ENCODE data around the gene SSR1. TPM values are rescaled to one million over a fixed set of nuclear protein-coding genes. Genes with fewer than 3 reads are reported as not detected.

SSR1 gene
- total and polyA plus RNA-seq, 7 donors = 17.9 to 40.4 (median 35.4) TPM

DNA sequence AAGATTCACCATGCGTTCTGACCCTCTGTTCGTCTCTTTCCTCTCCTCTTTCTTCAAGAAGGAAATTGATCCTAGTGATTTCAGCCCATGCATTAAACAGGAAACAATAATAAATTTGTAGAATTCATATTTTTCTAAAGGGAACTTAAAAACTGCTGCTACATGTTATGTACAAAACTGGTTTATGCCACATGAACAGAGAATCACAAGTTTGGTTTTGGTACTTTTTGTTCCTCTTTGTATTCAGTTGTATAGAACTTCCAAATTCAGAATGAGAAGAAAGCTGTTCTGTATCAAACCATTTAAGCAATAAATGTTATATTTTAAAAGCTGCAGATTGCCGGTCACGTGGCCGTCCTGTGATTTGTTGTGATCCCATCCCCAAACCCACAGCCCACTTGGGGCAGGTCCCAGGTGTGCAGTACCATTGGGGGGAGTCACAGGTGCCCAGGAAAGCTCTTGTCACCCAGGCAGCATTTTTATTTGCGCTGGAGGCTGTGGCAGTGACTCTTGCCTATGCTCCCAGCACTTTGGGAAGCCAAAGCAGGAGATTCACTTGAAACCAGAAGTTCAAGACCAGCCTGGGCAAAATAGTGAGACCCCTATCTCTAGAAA, 61.2 kb downstream of the SSR1 start:
- 87 to 94% (median 91%) methylated on average over 6 of the region's 6 CpGs for WGBS, 3 donors
- H3K4me3 ChIP-seq = no peak overlapping the region
- ATAC-seq = no peak

DNA sequence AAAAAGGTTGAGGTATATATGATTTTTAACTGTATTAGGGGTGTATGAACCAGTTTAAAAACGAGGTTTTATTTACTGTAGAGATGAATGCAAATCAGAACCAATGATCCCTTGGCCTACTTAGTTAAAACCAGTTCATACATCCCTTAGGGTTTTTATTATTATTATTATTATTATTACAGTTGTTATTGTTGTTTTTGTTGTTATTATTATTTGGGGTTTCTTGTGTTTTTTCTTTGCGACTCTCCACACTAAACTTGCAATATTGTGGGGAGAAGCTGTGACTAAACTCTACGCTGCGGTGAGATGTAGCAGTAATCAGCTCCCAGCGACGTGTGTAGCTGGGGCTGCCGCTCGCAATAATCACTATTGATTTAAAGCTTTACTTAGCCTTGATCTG, 62.2 kb downstream of the SSR1 start:
- Histone ChIP-seq H3K4me1 (no peaks in the 10 kb centered on the region), H3K4me3 (no peak overlapping the region), H3K36me3 (ENCODE audit: insufficient read depth in 1 of 2, low read depth in 1 of 2) (peaks cover 0 to 65% of the 10 kb centered on the region in 2 donors), H3K27ac (no peak overlapping the region), H3K9me3 (peaks cover 7% of the 10 kb centered on the region), H3K27me3 (ENCODE audit: insufficient read depth in 3 of 3, low read length in 2 of 3) (no peaks in the 10 kb centered on the region)
- 92 to 95% (median 94%) methylated on average over 8 of the region's 8 CpGs for WGBS, 3 donors
- TF ChIP-seq, protein P1, sequence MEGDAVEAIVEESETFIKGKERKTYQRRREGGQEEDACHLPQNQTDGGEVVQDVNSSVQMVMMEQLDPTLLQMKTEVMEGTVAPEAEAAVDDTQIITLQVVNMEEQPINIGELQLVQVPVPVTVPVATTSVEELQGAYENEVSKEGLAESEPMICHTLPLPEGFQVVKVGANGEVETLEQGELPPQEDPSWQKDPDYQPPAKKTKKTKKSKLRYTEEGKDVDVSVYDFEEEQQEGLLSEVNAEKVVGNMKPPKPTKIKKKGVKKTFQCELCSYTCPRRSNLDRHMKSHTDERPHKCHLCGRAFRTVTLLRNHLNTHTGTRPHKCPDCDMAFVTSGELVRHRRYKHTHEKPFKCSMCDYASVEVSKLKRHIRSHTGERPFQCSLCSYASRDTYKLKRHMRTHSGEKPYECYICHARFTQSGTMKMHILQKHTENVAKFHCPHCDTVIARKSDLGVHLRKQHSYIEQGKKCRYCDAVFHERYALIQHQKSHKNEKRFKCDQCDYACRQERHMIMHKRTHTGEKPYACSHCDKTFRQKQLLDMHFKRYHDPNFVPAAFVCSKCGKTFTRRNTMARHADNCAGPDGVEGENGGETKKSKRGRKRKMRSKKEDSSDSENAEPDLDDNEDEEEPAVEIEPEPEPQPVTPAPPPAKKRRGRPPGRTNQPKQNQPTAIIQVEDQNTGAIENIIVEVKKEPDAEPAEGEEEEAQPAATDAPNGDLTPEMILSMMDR (IDR thresholded peaks at IDR 0.05) = no peak
- no peak for ATAC-seq
- no peak for DNase-seq
- intact Hi-C loops (cut with DNase I) = no loop called here

More for the DNA sequence above, 61.2 kb downstream of the SSR1 start:
- Histone ChIP-seq H3K36me3 (ENCODE audit: insufficient read depth in 1 of 2, low read depth in 1 of 2) (peaks cover 0 to 58% of the 10 kb centered on the region in 2 donors), H3K9me3 (peaks cover 10% of the 10 kb centered on the region), H3K4me1 (no peaks in the 10 kb centered on the region), H3K27ac (no peak overlapping the region), H3K27me3 (ENCODE audit: insufficient read depth in 3 of 3, low read length in 2 of 3) (no peaks in the 10 kb centered on the region)
- DNase-seq = no peak
- TF ChIP-seq, protein P1 (IDR thresholded peaks at IDR 0.05) = no peak
- intact Hi-C loops (cut with DNase I) = no loop called here

DNA sequence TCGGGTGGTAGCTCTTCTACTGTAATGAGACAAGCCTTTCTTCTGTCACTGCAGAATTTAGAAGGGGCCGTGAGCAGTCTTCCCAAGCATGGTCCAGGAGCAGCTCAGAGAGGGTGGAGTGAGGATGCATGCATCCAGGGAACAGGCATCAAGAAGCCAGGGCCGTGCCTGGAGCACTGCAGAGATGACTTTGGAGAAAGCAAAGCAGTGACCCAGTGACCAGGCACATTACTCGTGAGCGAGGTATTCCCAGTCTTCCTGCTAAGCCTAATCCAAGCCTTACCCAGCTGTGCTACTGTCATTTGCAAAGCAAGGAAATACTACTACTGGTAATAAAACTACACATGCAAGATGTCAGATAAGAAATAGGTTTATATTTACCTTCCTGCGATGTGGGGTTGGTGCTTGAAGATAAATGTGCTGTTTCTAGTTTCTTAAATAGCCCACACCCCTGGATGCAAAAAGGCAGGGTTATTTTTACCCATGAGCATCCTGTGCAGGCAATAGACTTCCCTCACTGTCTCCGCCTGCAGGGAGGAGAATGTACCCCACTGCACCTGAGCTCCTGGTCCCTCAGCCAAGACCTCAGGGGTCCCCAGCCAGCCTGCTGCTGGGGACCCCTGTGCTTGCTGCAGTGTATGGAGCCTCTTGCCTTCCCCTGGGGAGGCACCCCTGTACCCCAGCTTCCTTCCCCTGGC, 62.9 kb downstream of the SSR1 start:
- H3K27me3 ChIP-seq (ENCODE audit: insufficient read depth in 3 of 3, low read length in 2 of 3) = no peaks in the 10 kb centered on the region
- no peaks in the 10 kb centered on the region for H3K4me1 ChIP-seq
- ATAC-seq = no peak
- H3K36me3 ChIP-seq (ENCODE audit: insufficient read depth in 1 of 2, low read depth in 1 of 2) = peaks cover 0 to 70% of the 10 kb centered on the region in 2 donors
- intact Hi-C loops (cut with DNase I) = loop anchor here in 1 of 2 donors (10.0 kb wide), 1 partner anchor 695 kb away; no protein-coding TSS in a partner anchor
- TF ChIP-seq, protein P1 (IDR thresholded peaks at IDR 0.05) = no peak
- no peak for DNase-seq
- WGBS, 3 donors = 69 to 76% (median 71%) methylated on average over 7 of the region's 7 CpGs
- no peaks in the 10 kb centered on the region for H3K9me3 ChIP-seq
- no peak overlapping the region for H3K27ac ChIP-seq
- H3K4me3 ChIP-seq = no peak overlapping the region

DNA sequence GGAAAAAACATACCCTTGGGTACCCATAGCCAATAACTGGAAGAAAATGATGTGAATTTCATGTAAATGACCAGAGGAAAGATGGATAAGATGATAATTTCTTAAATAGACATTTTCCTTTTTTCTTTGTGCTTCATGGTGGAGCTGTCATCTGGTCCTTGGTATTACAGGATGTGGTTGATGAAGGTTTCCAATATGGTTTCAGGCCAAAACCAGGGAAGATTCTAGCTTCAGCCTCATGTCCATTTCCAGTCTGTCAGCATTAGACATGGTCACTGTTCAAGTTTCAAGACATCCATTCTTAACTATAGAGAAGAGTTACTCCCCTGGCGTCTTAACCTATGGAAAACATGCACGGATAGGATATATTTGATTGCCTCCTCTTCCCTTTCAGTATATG, 63.6 kb downstream of the SSR1 start:
- Histone ChIP-seq H3K27me3 (ENCODE audit: insufficient read depth in 3 of 3, low read length in 2 of 3) (no peaks in the 10 kb centered on the region), H3K9me3 (no peaks in the 10 kb centered on the region), H3K27ac (no peak overlapping the region), H3K4me1 (no peaks in the 10 kb centered on the region), H3K36me3 (ENCODE audit: insufficient read depth in 1 of 2, low read depth in 1 of 2) (peaks cover 0 to 70% of the 10 kb centered on the region in 2 donors), H3K4me3 (no peak overlapping the region)
- TF ChIP-seq, protein P1 (IDR thresholded peaks at IDR 0.05) = no peak
- ATAC-seq (no peak), DNase-seq (no peak)
- intact Hi-C loops (cut with DNase I) = loop anchor here in 1 of 2 donors (10.0 kb wide), 1 partner anchor 695 kb away; no protein-coding TSS in a partner anchor
- WGBS, 3 donors = 91 to 97% (median 92%) methylated on average over 2 of the region's 2 CpGs

All from psoas muscle (tissue), 8 donors.